ENCODE data around the gene FAM47E. TPM values are rescaled to one million over a fixed set of nuclear protein-coding genes. Genes with fewer than 3 reads are reported as not detected.

The FAM47E gene
- total and polyA plus RNA-seq, 9 of the 15 experiments (the other 6 are each of a cell fraction or from before 2014, with no cell fraction given), result 3.7 to 15.6 (median 6.4) TPM

DNA sequence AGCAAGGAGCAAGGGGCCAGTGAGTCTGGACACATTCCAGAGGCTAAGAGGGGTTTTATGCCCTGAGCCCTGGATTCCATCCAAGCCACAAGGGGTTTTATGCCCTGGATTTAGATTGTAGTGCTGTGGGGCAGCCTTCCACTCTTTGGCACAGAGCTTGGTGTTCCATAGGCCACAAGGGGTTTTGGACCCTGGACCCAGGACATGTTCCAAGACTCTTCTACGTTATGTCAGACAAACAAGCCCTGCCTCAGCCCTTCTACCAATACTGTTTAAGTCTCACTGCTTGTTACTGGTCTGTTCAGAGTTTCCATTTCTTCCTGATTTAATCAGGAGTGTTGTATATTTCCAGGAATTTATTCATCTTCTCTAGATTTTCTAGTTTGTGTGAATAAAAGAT, 25.1 kb upstream of the FAM47E start (continued):
- TF ChIP-seq HINFP (tag; conservative IDR thresholded peaks at IDR 0.05; ENCODE audit: low read depth) (no peak), ATF7 (IDR thresholded peaks at IDR 0.05) (no peak)

GRCh38 chr4:76232681-76233080, 18.8 kb upstream of the FAM47E start:
- Histone ChIP-seq H3K4me3 (peak overlapping the region; percentile 61), H2AFZ (ENCODE audit: low read depth, low read length) (no peak overlapping the region; the same call in 1 of the 2 replicates), H3K27me3 (ENCODE audit: control insufficient read depth in 2 of 2, insufficient read depth in 2 of 2, low read length in 2 of 2) (no peaks in the 10 kb centered on the region), H3K9me1 (ENCODE audit: control insufficient read depth, insufficient read depth, low read length) (no peaks in the 10 kb centered on the region), H4K20me1 (replicated peaks; ENCODE audit: control insufficient read depth, insufficient read depth, low read length) (no peaks in the 10 kb centered on the region), H3K36me3 (ENCODE audit: control insufficient read depth, insufficient read depth, low read length) (peaks cover 24% of the 10 kb centered on the region), H3K79me2 (ENCODE audit: control insufficient read depth, insufficient read depth, low read length) (peaks cover 30% of the 10 kb centered on the region), H3K9me3 (replicated peaks; ENCODE audit: control insufficient read depth, insufficient read depth, low read depth, low read length) (peaks cover 11% of the 10 kb centered on the region), H3K9ac (ENCODE audit: insufficient read depth in 1 of 2, low read depth in 2 of 2, low read length in 2 of 2) (peak overlapping the region in 1 of 2 experiments; percentile 81; a peak in 2 of 4 replicates), H3K4me2 (ENCODE audit: insufficient read depth, low read length) (peak overlapping the region; percentile 92), H3K27ac (ENCODE audit: extremely low read depth, low read depth, low read length) (no peak overlapping the region; the same call in 2 of the 3 replicates), H3K4me1 (replicated peaks in 1 of 2; ENCODE audit: control insufficient read depth in 2 of 2, insufficient read depth in 2 of 2, low read length in 2 of 2) (peaks cover 0 to 3% of the 10 kb centered on the region in 2 experiments; a peak in 1 of 5 replicates)
- 9% methylated on average over 1 of the region's 1 CpG for WGBS (ENCODE audit: insufficient coverage, low coverage, missing lambda C conversion rate)
- no peak for FAIRE-seq
- no peak for ATAC-seq
- no TSS peak for BruUV-seq (replicated peaks)
- ChIA-PET CTCF (ENCODE audit: low intra/inter-chr PET ratio) (no interaction called here), POLR2A (interaction anchor here (0.7 kb wide), 1 partner anchor 19 kb away, joined by 3 read pairs; the partner anchor contains the start of gene SCARB2)
- DNase-seq (ENCODE audit: extremely low read depth in 1 of 4, low spot score in 3 of 4), result no peak
- intact Hi-C loops (cut with micrococcal nuclease) (loop anchor here (2.0 kb wide), 1 partner anchor 18 kb away; no protein-coding TSS in a partner anchor), in situ Hi-C loops (cut with MboI) (no loop called here)
- TF ChIP-seq C11orf30 (IDR thresholded peaks at IDR 0.05; ENCODE audit: low read depth) (peak; percentile 68), PHF20 (IDR thresholded peaks at IDR 0.05; ENCODE audit: partially characterized antibody) (no peak), ZC3H11A (IDR thresholded peaks at IDR 0.05; ENCODE audit: low read depth, low read length) (no peak), ZNF316 (IDR thresholded peaks at IDR 0.05) (peak; percentile 82), ZNF133 (CRISPR knock-in tag; IDR thresholded peaks at IDR 0.05) (no peak), MAFG (tag; conservative IDR thresholded peaks at IDR 0.05) (peak; percentile 33; the same call in 1 of the 2 replicates)
